NCI-H1436 (cell line): ENCODE measurements around the gene CCBE1.
"Not testable (repeated sequence)": the region's sequence is repeated elsewhere in the genome, so short reads cannot be mapped to it uniquely, and the experiment has no call there.

Experiments
- DNase-seq: peaks from one replicate; lab custom pipeline; 2025; lab: John Stamatoyannopoulos, UW

The CCBE1 gene

GRCh38 chr18:59697236-59697932 lies at the start of gene CCBE1:
Gene CCBE1 (minus strand): TSS chr18:59697423.
- peak; percentile 57 for DNase-seq

- DNase-seq, result no peak
These were observed 47.1 kb upstream of the CCBE1 start for GRCh38 chr18:59744271-59744721.

- no peak for DNase-seq
These were observed 46.3 kb upstream of the CCBE1 start for GRCh38 chr18:59743566-59743965.

- no peak for DNase-seq
These were observed 45.3 kb upstream of the CCBE1 start for GRCh38 chr18:59742325-59743111.

GRCh38 chr18:59740141-59740540 lies 42.9 kb upstream of the CCBE1 start:
- DNase-seq, result no peak

GRCh38 chr18:59737776-59738300 lies 40.6 kb upstream of the CCBE1 start:
- DNase-seq, result no peak

- not testable (repeated sequence) for DNase-seq
These were observed 40.1 kb upstream of the CCBE1 start for GRCh38 chr18:59737335-59737734.

- no peak for DNase-seq
These were observed 38.8 kb upstream of the CCBE1 start for GRCh38 chr18:59736061-59736460.

- DNase-seq, result no peak
These were observed 38.1 kb upstream of the CCBE1 start for GRCh38 chr18:59735269-59735860.

- no peak for DNase-seq
These were observed 36.2 kb upstream of the CCBE1 start for GRCh38 chr18:59733421-59733820.

GRCh38 chr18:59730896-59731295 lies 33.7 kb upstream of the CCBE1 start:
- no peak for DNase-seq

- DNase-seq, result no peak
These were observed 32.6 kb upstream of the CCBE1 start for GRCh38 chr18:59729781-59730180.

GRCh38 chr18:59728816-59729215 lies 31.6 kb upstream of the CCBE1 start:
- no peak for DNase-seq

- no peak for DNase-seq
These were observed 27.9 kb upstream of the CCBE1 start for GRCh38 chr18:59725142-59725541.

- no peak for DNase-seq
These were observed 26.9 kb upstream of the CCBE1 start for GRCh38 chr18:59724103-59724502.

GRCh38 chr18:59721931-59722330 lies 24.7 kb upstream of the CCBE1 start:
- no peak for DNase-seq

- DNase-seq, result no peak
These were observed 24.0 kb upstream of the CCBE1 start for GRCh38 chr18:59721211-59721610.

- no peak for DNase-seq
These were observed 22.4 kb upstream of the CCBE1 start for GRCh38 chr18:59719544-59720181.

GRCh38 chr18:59718464-59719157 lies 21.4 kb upstream of the CCBE1 start:
- DNase-seq, result no peak

GRCh38 chr18:59718108-59718463 lies 20.9 kb upstream of the CCBE1 start:
- no peak for DNase-seq

- DNase-seq, result no peak
These were observed 20.1 kb upstream of the CCBE1 start for GRCh38 chr18:59717291-59717690.

- no peak for DNase-seq
These were observed 18.7 kb upstream of the CCBE1 start for GRCh38 chr18:59715966-59716369.
